ENCODE results near the gene AVPR2.

AVPR2 gene

GRCh38 chrX:153871451-153871850 lies 33.0 kb upstream of the AVPR2 start:
- H3K4me3 ChIP-seq (ENCODE audit: low read depth, low read length) = no peak overlapping the region
- no peak for TF ChIP-seq CTCF (IDR thresholded peaks at IDR 0.05; ENCODE audit: low read depth, low read length, missing control alignments)
- no peak for DNase-seq (ENCODE audit: low read depth)
- in situ Hi-C loops (cut with HindIII; ENCODE audit: low sequenced_read_pairs) = no loop called here

GRCh38 chrX:153871946-153872878 lies 32.3 kb upstream of the AVPR2 start:
- H3K4me3 ChIP-seq (ENCODE audit: low read depth, low read length) = no peak overlapping the region
- DNase-seq (ENCODE audit: low read depth) = no peak
- in situ Hi-C loops (cut with HindIII; ENCODE audit: low sequenced_read_pairs) = no loop called here
- TF ChIP-seq CTCF (IDR thresholded peaks at IDR 0.05; ENCODE audit: low read depth, low read length, missing control alignments) = no peak

GRCh38 chrX:153873282-153874084 lies 31.0 kb upstream of the AVPR2 start:
- H3K4me3 ChIP-seq (ENCODE audit: low read depth, low read length) = no peak overlapping the region
- in situ Hi-C loops (cut with HindIII; ENCODE audit: low sequenced_read_pairs) = no loop called here
- no peak for TF ChIP-seq CTCF (IDR thresholded peaks at IDR 0.05; ENCODE audit: low read depth, low read length, missing control alignments)
- DNase-seq (ENCODE audit: low read depth) = no peak

GRCh38 chrX:153874085-153874365 lies 30.4 kb upstream of the AVPR2 start:
- no peak overlapping the region for H3K4me3 ChIP-seq (ENCODE audit: low read depth, low read length)
- TF ChIP-seq CTCF (IDR thresholded peaks at IDR 0.05; ENCODE audit: low read depth, low read length, missing control alignments) = no peak
- in situ Hi-C loops (cut with HindIII; ENCODE audit: low sequenced_read_pairs) = no loop called here
- no peak for DNase-seq (ENCODE audit: low read depth)

GRCh38 chrX:153874366-153875125 lies 29.9 kb upstream of the AVPR2 start:
- in situ Hi-C loops (cut with HindIII; ENCODE audit: low sequenced_read_pairs) = no loop called here
- no peak for DNase-seq (ENCODE audit: low read depth)
- no peak overlapping the region for H3K4me3 ChIP-seq (ENCODE audit: low read depth, low read length)
- no peak for TF ChIP-seq CTCF (IDR thresholded peaks at IDR 0.05; ENCODE audit: low read depth, low read length, missing control alignments)

GRCh38 chrX:153875391-153876111 lies 28.9 kb upstream of the AVPR2 start:
- in situ Hi-C loops (cut with HindIII; ENCODE audit: low sequenced_read_pairs) = no loop called here
- TF ChIP-seq CTCF (IDR thresholded peaks at IDR 0.05; ENCODE audit: low read depth, low read length, missing control alignments) = no peak
- H3K4me3 ChIP-seq (ENCODE audit: low read depth, low read length) = no peak overlapping the region
- DNase-seq (ENCODE audit: low read depth) = no peak
